Femur (tissue), 1 donor: ENCODE results near the gene WFDC11.
"Not testable (repeated sequence)": the region's sequence is repeated elsewhere in the genome, so short reads cannot be mapped to it uniquely, and the experiment has no call there.

Experiments used
- DNase-seq: peaks from one replicate; pipeline ENCODE4 v3.0.0-alpha.2; 2017

The WFDC11 gene

DNA sequence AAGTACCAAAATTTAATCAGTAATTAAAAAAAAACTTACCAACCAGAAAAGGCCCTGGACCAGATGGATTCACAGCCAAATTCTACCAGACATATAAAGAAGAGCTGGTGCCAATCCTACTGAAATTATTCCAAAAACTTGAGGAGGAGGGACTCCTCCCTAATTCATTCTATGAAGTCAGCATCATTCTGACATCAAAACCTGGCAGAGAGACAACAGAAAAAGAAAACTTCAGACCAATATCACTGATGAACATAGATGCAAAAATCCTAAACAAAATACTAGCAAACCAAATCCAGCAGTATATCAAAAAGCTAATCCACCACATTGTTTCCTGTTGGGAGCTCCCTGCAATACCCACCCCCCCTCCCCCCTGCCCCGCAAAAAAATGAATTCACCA, at the start of gene WFDC11:
TSS of gene WFDC11 (minus strand) at position 101 of the 400 bp plus-strand sequence. CDS start 19,639 bp downstream, outside the sequence.
- DNase-seq: no peak

DNA sequence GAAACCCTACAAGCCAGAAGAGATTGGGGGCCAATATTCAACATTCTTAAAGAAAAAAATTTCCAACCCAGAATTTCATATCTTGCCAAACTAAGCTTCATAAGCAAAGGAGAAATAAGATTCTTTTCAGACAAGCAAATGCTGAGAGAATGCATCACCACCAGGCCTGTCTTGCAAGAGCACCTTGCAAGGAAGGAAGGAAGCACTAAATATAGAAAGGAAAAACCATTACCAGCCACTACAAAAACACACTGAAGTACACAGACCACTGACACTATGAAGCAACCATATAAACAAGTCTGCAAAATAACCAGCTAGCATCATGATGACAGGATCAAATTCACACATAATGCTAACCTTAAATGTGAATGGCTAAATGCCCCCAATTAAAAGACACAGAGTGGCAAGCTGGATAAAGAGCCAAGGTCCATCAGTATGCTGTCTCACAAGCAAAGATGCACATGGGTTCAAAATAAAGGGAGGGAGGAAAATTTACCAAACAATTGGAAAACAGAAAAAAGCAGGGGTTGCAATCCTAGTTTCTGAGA, 46.2 kb upstream of the WFDC11 start:
- DNase-seq: not testable (repeated sequence)

DNA sequence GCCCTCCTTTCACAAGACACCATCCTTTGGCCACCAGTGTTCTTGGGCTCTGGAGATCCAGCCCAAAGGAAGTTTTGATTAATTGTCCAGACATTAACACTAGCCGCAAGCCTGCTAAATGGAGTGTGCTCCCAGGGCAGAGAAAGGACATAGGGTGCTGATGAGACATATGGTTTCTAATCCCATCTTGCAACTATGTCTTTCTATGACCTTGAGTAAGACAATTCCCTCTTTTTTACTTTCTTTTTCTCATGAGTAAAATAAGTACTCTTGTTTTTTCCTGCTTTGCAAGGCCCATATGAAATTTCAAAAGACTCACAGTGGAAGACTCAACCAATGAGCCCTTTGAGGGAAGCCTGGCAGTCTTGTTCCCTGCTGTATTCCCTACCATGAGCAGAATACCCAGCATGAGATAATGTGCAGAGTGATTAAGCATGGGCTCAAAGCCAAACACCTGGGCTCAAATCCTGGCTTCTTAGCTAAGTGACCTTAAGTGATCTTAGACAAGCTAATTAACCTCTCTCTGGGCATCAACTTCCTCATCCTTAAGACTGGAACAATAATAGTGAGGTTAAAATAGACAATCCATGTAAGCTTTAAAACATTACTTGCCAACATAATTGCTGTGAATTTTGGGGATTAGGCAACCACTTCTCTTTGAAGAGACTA, 35.1 kb upstream of the WFDC11 start, which contains the start of gene WFDC10B:
TSS of gene WFDC10B (minus strand) at position 51 of the 669 bp plus-strand sequence. CDS start 19,027 bp downstream, outside the sequence.
- no peak for DNase-seq

DNA sequence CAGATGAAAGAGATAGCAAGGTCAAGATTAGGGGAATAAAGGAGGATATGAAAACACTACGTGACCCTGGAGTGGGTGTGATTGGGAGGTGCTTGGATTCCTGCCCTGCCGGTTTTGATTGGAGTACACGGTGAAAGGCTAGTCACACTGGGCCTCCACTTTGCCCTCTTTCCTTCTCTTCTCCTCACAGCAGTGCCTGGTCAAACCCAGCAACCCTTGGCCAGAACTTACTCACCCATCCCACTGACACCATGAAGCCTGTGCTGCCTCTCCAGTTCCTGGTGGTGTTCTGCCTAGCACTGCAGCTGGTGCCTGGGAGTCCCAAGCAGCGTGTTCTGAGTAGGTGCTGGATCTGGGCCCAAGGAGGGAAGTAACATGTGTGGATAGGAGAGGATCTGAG, 31.8 kb upstream of the WFDC11 start, which contains the start of gene WFDC13:
TSS of gene WFDC13 (plus strand) at position 166 of the 400 bp plus-strand sequence. CDS start at position 252, 86 bp downstream.
- no peak for DNase-seq

DNA sequence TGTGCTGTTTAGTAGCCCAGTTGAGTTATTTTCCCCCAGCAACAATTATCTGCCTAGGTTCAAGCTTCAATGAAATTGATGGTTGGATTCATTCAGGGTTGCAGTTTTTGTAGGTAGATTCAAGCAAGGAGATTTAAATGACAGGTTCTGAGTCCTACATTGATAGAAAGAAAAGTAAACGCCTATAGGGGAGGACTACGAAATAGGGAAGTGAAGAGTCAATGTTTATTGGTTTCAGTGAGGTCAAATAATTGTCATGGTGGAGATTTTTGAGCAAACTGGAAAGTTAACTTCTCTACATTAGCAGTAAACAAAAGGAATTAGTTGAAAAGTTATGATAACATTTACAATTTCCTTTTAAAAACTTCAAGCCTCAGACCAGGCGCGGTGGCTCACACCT, 31.1 kb upstream of the WFDC11 start:
- no peak for DNase-seq

DNA sequence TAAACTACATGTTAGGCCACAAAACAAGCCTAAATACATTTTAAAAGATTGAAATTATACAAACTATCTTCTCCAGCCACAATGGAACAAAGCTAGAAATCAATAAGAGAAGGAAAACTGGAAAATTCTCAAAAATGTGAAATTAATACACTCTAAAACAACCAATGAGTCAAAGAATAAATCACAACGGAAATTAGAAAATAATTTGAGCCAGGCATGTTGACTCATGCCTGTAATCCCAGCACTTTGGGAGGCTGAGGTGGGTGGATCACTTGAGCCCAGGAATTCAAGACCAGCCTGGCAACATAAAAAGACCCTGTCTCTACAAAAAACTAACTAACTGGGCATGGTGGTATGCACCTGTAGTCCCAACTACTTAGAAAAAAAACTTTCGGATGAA, 25.5 kb upstream of the WFDC11 start:
- DNase-seq: no peak

DNA sequence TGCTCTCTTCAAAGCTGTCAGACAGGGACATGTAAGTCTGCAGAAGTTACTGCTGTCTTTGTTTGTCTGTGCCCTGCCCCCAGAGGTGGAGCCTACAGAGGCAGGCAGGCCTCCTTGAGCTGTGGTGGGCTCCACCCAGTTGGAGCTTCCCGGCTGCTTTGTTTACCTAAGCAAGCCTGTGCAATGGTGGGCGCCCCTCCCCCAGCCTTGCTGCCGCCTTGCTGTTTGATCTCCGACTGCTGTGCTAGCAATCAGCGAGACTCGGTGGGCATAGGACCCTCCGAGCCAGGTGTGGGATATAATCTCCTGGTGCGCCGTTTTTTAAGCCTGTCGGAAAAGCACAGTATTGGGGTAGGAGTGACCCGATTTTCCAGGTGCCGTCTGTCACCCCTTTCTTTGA, 23.3 kb upstream of the WFDC11 start:
- not testable (repeated sequence) for DNase-seq

DNA sequence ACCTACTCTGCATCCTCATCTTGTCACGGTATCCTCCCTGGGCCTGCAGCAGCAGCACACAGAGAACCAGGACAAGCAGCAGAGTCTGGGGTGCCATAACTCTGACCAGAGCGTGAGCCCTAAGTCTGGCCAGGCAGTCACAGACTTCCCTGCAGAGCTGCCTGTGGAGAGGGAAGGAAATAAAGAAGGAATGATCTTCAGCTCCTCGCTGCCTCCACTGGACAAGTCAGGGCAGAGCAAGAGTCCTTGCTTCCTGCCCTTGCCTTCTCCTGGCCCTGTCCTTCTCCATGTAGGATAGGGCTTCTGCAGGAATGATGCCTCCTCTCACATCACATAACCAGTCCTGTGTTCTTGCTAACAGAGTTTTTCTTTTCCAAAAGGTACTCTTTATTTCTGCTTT, 15.9 kb upstream of the WFDC11 start:
- no peak for DNase-seq

DNA sequence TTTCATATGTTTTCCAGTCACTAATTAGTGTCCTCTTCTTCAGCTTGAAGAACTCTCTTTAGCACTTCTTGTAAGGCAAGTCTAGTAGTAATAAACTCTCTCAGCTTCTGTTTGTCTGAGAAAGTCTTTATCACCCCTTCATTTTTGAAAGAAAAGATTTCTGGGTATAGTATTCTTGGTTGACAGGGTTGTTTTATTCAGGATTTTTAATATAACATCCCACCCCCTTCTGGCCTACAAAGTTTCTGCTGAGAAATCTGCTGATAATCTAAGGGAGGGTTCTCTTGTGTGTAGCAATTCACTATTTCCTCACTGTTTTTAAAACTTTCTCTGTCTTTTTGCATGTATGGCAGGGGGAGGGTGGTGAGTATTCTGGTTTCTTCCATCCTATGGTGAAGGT, 9.6 kb upstream of the WFDC11 start:
- DNase-seq: no peak

DNA sequence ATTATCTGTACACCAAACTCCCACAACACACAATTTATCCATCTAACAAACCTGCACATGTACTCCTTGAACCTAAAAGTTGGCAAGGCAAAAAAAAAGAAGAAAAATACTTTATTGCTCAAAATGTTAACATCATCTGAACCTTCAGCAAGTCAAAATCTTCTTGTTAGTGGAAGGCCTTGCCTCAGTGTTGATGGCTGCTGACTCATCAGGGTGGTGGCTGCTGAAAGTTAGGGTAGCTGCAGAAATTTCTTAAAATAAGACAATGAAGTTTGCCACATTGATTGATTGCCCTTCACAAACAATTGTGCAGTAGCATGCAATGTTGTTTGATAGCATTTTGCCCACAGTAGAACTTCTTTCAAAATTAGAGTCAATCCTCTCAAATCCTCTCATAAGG, 2.7 kb upstream of the WFDC11 start:
- no peak for DNase-seq

DNA sequence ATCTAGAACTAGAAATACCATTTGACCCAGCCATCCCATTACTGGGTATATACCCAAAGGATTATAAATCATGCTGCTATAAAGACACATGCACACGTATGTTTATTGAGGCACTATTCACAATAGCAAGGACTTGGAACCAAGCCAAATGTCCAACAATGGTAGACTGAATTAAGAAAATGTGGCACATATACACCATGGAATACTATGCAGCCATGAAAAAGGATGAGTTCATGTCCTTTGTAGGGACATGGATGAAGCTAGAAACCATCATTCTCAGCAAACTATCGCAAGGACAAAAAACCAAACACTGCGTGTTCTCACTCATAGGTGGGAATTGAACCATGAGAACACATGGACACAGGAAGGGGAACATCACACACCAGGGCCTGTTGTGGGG, 13.0 kb downstream of the WFDC11 start:
- DNase-seq: not testable (repeated sequence)

DNA sequence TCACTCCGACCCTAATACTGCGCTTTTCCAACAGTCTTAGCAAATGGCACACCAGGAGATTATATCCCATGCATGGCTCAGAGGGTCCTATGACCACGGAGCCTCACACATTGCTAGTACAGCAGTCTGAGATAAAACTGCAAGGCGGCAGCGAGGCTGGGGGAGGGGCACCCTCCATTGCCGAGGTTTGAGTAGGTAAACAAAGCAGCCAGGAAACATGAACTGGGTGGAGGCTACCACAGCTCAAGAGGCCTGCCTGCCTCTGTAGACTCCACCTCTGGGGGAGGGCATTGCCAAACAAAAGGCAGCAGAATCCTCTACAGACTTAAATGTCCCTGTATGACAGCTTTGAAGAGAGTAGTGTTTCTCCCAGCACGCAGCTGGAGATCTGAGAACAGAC, 18.3 kb downstream of the WFDC11 start:
- not testable (repeated sequence) for DNase-seq

DNA sequence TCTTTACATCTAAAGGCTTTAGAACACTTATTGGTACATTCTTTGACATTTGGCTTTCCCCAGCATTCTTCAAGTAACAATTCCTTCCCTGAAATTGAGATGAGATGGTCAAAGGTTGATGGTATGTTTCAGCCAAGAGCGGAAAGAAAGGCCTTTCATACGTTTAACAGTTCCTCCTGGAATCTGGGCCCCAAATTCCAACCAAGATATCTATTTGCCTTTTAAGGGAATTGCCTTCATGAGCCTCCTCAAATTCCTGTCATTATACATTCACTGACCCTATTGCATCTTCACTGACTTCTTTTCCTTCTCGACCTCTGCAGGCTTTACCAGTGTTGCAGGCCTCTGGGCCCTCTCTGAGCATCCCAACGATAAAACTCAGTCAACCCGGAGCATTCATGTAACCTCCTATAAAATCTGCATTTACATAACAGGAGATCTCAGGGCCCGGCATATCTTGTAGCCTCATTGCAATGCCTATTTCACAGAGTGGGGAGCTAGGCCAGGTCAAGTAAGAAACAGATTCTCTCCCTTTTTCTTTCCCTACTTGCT, 20.7 kb downstream of the WFDC11 start:
- no peak for DNase-seq

DNA sequence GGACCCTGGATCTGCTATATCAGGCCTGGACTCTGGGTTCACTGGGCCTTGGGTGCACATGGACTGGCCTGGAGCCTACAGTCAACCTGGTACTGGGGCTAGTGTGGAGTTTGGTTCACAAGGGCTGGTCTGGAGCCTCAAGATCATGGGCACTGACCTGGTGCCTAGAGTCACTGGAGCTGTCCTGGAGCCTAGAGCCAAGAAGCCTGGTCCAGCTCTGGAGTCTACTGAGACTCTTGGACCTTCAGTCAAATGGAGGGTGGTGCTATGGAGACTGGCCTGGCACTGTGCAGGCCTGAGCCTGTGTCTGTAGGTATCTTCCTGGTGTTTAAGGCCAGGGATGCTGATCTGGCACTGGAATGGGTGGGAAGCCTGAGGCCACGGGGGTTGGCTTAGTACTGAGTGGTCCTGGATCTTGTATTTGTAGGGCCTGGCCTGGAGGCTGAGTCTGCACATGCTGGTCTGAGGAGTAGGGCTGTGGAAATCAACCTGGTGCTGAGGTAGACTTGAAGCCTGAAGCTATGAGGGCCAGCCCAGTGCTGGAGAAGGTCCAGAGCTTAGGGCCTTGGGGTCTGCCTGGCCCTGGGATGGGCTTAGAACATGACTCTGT, 22.5 kb downstream of the WFDC11 start:
- DNase-seq: no peak

DNA sequence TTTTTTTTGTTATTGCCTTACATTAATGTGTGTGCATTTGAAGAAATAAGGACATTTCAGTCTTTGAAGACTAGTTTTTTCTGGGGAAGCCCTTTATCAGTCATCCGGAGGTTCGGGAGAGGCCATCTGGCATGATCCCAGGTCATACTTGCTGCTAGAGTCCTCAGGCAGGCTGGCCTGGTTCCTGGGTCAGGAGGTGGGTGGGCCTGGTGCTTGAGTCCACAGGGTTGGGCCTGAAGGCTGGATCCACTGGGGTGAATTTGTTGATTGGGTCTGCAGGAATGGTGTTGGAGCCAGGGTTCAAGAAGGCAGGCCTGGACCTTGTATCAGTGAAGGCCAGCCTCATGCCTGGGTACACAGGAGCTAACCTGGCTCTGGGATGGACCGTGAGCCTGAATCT, 23.2 kb downstream of the WFDC11 start:
- no peak for DNase-seq

DNA sequence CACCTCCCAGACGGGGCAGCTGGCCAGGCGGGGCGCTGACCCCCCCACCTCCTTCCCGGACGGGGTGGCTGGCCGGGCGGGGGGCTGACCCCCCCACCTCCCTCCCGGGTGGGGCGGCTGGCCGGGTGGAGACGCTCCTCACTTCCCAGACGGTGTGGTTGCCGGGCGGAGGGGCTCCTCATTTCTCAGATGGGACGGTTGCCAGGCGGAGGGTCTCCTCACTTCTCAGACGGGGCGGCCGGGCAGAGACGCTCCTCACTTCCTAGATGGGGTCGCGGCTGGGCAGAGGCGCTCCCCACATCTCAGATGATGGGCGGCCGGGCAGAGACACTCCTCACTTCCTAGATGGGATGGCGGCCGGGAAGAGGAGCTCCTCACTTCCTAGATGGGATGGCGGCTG, 24.2 kb downstream of the WFDC11 start:
- DNase-seq: not testable (repeated sequence)

DNA sequence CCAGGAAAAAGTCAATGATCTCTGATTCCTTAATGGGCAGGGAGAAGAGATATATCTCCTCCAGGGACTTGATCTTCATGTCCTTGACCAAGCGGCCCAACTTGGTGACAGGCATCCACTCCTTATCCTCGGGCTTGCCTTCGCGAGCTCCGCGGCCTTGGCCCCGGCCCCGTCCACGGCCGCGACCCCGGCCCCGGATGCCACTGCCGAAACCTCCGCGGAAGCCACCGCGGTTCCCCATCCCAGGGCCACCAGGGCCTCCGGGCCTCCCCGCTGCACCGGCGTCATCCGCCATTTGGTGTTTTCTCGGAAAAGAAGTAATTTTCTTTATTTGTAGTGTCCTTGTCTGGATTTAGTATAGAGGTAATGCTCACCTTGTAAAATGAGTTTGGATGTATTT, 29.0 kb downstream of the WFDC11 start:
- not testable (repeated sequence) for DNase-seq

DNA sequence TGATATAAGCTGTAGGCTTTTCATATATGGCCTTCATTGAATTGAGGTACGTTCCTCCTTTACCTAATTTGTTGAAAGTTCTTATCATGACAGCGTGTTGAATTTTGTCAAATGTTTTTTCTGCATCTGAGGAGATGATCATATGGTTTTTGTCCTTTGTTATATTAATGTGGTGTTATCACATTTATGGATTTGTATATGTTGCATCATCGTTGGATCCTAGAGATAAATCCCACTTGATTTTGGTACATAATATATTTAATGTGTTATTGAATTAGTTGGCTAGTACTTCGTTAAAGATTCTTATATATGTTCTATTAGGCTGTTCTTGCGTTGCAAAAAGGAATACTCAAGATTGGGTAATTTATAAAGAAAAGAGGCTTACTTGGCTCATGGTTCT, 30.4 kb downstream of the WFDC11 start:
- no peak for DNase-seq

DNA sequence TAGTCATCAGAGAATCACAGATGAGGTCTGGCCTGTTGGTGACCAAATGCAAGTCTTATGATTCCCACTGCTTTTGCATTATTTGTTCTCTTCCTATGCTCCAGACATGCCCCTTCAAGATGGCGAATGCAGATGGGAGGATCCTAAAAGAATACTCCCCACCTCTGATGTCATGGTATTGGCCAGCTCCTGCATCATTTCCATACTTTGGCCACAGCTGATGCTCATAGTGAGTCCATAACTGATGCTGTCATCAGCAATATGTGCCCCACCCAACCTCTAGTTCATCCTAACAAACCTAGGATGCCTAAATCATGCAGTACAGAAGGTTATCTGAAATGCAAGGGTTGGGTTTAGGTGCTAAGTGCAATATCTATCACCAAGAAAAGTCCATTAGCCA, 33.5 kb downstream of the WFDC11 start:
- DNase-seq: no peak

DNA sequence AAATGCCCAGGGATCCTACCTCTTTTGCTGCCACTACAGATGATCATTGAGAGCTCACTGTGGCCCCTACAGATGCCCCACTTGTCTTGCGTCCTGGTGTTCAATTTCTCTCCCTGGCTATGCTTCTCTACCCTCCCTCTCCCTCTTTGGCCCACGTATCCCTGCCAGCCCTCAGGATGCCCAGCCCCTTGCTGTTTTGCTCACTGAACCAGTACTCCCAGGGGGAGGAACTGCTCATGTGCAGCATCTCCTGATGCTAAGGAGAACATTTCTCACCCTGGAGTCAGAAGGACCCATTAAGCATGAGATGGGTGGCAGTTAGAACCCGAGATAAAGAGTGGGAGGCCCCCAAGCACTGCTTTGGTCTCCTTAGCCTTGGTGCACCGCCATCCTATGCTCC, 38.9 kb downstream of the WFDC11 start, which contains the start of gene WFDC9:
TSS of gene WFDC9 (minus strand) at position 101 of the 400 bp plus-strand sequence. CDS start 21,103 bp downstream, outside the sequence.
- no peak for DNase-seq

DNA sequence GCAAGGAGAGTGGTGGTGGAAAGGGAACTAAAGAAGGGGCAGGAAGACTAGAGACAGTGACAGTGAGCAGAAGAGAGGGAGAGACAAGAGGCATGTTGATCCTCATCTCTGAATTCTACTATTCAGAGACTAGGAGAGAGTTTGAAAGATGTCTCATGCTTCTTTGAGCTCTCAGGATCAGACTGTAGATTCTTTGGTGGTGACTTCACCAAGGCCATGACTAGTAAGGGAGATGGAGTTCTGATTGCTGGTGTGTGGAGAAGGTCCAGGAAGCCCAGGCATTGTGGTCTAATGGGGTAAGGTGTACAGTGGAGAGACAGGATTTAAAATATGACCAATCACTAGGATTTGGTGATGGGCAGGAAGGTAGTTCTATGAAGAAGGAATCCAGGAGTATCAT, 39.7 kb downstream of the WFDC11 start:
- no peak for DNase-seq

DNA sequence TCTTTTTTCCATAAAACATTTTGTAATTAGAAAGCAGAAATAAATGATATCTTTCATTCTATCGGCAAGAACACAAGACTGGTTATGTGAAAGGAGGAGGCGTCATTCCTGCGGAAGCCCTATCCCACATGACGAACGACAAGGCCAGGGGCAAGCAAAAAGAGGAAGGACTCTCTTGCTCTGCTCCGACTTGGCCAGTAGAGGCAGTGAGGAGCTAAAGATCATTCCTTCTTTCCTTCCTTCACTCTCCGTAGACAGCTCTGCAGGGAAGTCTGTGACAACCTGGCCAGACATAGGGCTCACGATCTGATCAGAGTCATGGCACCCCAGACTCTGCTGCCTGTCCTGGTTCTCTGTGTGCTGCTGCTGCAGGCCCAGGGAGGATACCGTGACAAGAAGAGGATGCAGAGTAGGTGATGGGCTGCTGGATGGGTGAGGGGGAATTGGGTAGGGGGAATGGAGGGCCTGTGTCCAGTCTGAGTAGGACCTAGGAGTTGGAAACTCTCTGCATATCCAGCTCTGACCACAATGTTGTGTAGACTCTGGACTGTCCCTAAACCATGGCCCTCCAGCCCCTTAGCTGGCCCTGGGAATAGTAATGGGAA, 40.4 kb downstream of the WFDC11 start, which contains the start of gene WFDC10A:
TSS of gene WFDC10A (plus strand) at position 244 of the 605 bp plus-strand sequence. CDS start at position 319, 75 bp downstream.
- peak; percentile 26 for DNase-seq

DNA sequence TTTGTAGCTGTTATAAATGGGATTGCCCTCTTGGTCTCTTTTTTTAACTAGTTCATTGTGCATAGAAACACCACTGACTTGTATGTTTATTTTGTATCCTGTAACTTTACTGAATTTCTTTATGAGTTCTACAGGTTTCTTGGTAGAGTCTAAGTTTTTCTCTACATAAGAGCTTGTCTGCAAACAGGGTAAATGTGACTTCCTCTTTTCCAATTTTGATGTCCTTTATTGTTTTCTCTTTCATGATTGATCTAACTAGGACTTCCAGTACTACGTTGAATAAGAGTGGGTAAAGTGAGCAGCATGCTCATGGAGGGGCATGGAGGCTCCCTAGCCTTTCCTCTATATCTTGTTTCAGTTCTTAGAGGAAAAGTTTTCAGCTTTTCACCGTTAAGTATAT, 43.5 kb downstream of the WFDC11 start:
- DNase-seq: no peak
